GM12878 (cell line): Measurements from ENCODE around the gene FAM228A. TPM values are rescaled to one million over a fixed set of nuclear protein-coding genes. Genes with fewer than 3 reads are reported as not detected.

Experiments used
- ATAC-seq: fragments of 200-7000 bp; cut with Tn5 transposase; 3 replicates; pipeline ENCODE4 v1.9.1; 2020; ENCODE audit warnings: mild to moderate bottlenecking, moderate library complexity
- BruUV-seq: library from RNA; stranded (reverse); fragments of 400-500 nt; replicated peaks from 2 replicates; lab custom pipeline; 2021; lab: Mats Ljungman, UMichigan
- CTCF ChIA-PET: fragments of 300-600 bp; sonication (Branson Sonifier 250); formaldehyde crosslinking; extraction: SDS; loops from one replicate; lab custom pipeline; 2021; ENCODE audit warnings: inconsistent platforms; lab: Yijun Ruan, JAX
- POLR2A ChIA-PET: fragments of 350-600 bp; formaldehyde crosslinking; extraction: SDS; loops from one replicate; lab custom pipeline; 2021; ENCODE audit warnings: inconsistent platforms; lab: Charles Lee
- RAD21 ChIA-PET: fragments of 300-600 bp; sonication (Branson Sonifier 250); formaldehyde crosslinking; loops from one replicate; lab custom pipeline; 2023; ENCODE audit warnings: antibody characterized with exemption; ENCODE audit not compliant: unreplicated experiment; lab: Charles Lee
- SMC1A ChIA-PET: fragments of 300-600 bp; sonication (Branson Sonifier 250); formaldehyde crosslinking; loops from one replicate; lab custom pipeline; 2023; ENCODE audit not compliant: unreplicated experiment, uncharacterized antibody; lab: Charles Lee
- DNase-seq: peaks from one replicate; pipeline ENCODE4 v3.0.0-alpha.2; 2011; ENCODE audit warnings: low read depth, low spot score
- FAIRE-seq: peaks from 3 replicates; lab custom pipeline; 2011; peaks lifted over from hg19 to GRCh38; lab: Jason Lieb, UNC
- H2AFZ ChIP-seq: 2 replicates; pipeline ENCODE4 v1.6.0; 2011; ENCODE audit warnings: low read depth, low read length, control low read depth; ENCODE audit not compliant: control insufficient read depth
- H3K27ac ChIP-seq: 2 replicates; pipeline ENCODE4 v1.5.1; 2011; ENCODE audit warnings: control low read depth; ENCODE audit not compliant: control insufficient read depth, insufficient read depth
- H3K27me3 ChIP-seq, 2 experiments: replicated peaks in 1 of 2; 2 replicates each; pipeline versions ENCODE4 v1.6.0 to v1.6.1; 2011; ENCODE audit warnings: low read length in 1 of 2; ENCODE audit not compliant: control insufficient read depth in 2 of 2, insufficient read depth in 2 of 2
- H3K36me3 ChIP-seq, 2 experiments: 2 replicates each; pipeline ENCODE4 v1.5.1; 2011; ENCODE audit warnings: low read length in 1 of 2; ENCODE audit not compliant: control insufficient read depth in 2 of 2, insufficient read depth in 2 of 2
- H3K4me1 ChIP-seq: 2 replicates; pipeline ENCODE4 v1.6.1; 2011; ENCODE audit warnings: mild to moderate bottlenecking, low read length, moderate library complexity, mixed read lengths; ENCODE audit not compliant: control insufficient read depth, insufficient read depth
- H3K4me2 ChIP-seq: 2 replicates; pipeline ENCODE4 v1.6.0; 2011; ENCODE audit warnings: control low read depth; ENCODE audit not compliant: control insufficient read depth, insufficient read depth
- H3K4me3 ChIP-seq: fragments of 200-600 bp; sonication (generic); 2 replicates; pipeline ENCODE4 v1.5.1; 2016
- H3K79me2 ChIP-seq: 2 replicates; pipeline ENCODE4 v1.6.0; 2011; ENCODE audit warnings: low read length; ENCODE audit not compliant: control insufficient read depth, insufficient read depth
- H3K9ac ChIP-seq: 2 replicates; pipeline ENCODE4 v1.8.0; 2011; ENCODE audit warnings: low read length, control low read depth, mixed read lengths; ENCODE audit not compliant: control insufficient read depth, insufficient read depth
- H3K9me3 ChIP-seq: replicated peaks from 3 replicates; pipeline ENCODE4 v1.5.1; 2011; ENCODE audit warnings: mild to moderate bottlenecking, low read length; ENCODE audit not compliant: control insufficient read depth, insufficient read depth
- H4K20me1 ChIP-seq: 2 replicates; pipeline ENCODE4 v1.6.0; 2011; ENCODE audit not compliant: control insufficient read depth, insufficient read depth
- EZH2 ChIP-seq: IDR thresholded peaks from 2 replicates; pipeline ENCODE4 v1.6.1; 2012; ENCODE audit warnings: low read depth, mild to moderate bottlenecking, control low read depth, inconsistent platforms, low read length, borderline replicate concordance; ENCODE audit not compliant: control insufficient read depth
- RUNX3 ChIP-seq: IDR thresholded peaks from 2 replicates; pipeline ENCODE4 v1.6.1; 2012; ENCODE audit warnings: low read length, inconsistent platforms
- SIX5 ChIP-seq: IDR thresholded peaks from 2 replicates; pipeline ENCODE4 v1.6.1; 2011; ENCODE audit warnings: mild to moderate bottlenecking, low read depth, low read length, moderate library complexity; ENCODE audit not compliant: severe bottlenecking
- SUPT20H ChIP-seq: IDR thresholded peaks from 2 replicates; pipeline ENCODE4 v1.6.1; 2011; ENCODE audit warnings: low read depth, mild to moderate bottlenecking, low read length, moderate library complexity, borderline replicate concordance; ENCODE audit not compliant: control insufficient read depth
- WGBS: methylation state at CpG from one replicate; pipeline ENCODE4 v1.1.6; 2016; ENCODE audit warnings: low lambda C conversion rate; ENCODE audit not compliant: insufficient replicate concordance, insufficient coverage; ENCODE audit errors: missing lambda C conversion rate; 5-methylcytosine and 5-hydroxymethylcytosine counted together
- in situ Hi-C: fragments of 300-500 bp; cut with MboI; formaldehyde crosslinking; loops from 9 replicates; pipeline ENCODE4 v1.14.3; 2018; ENCODE audit warnings: mixed read lengths
- intact Hi-C: fragments of 100-400 bp; cut with micrococcal nuclease; formaldehyde crosslinking; loops from one replicate; pipeline ENCODE4 v1.14.2; 2022; ENCODE audit not compliant: unreplicated experiment
- polyA plus RNA-seq, 11 experiments: library from polyadenylated mRNA; depleted of rRNA in 4 of 11; unstranded in 6 of 11; stranded (reverse) in 5 of 11; fragments of >200 nt; fragmentation: Nextera tagmentation in 4 of 11; fragmentation: Illumina TruSeq in 1 of 11; extraction: Ambion mirVana in 4 of 11; extraction: Trizol in 1 of 11; gene quantifications; 1 replicate in 1 of 11; 2 replicates in 10 of 11; pipeline versions ENCODE4 v1.2.1 to v1.2.3, GENCODE V29; 2011 to 2016; ENCODE audit warnings: inconsistent platforms in 2 of 11, missing spikeins in 2 of 11, low read depth in 1 of 11
- total RNA-seq, 4 experiments: library from RNA; depleted of rRNA in 3 of 4; stranded (reverse); fragments of >200 nt in 3 of 4; fragmentation: Illumina TruSeq in 1 of 4; extraction: Trizol in 1 of 4; gene quantifications; 2 replicates each; pipeline versions ENCODE4 v1.2.1 to v1.2.3, GENCODE V29; 2013 to 2021
- TF ChIP-seq, protein P1 (sequence below): IDR thresholded peaks from 2 replicates; pipeline ENCODE4 v1.6.1; 2012; ENCODE audit warnings: low read length, inconsistent platforms
- TF ChIP-seq, protein P2 (sequence below): fragments of 450-650 bp; formaldehyde crosslinking; IDR thresholded peaks from 2 replicates; pipeline ENCODE4 v1.4.0; 2020; ENCODE audit warnings: mild to moderate bottlenecking, moderate library complexity

FAM228A gene
- total and polyA plus RNA-seq, 10 of the 15 experiments (the other 5 are each of a cell fraction or from before 2014, with no cell fraction given): 0.06 TPM; not detected in 9

DNA sequence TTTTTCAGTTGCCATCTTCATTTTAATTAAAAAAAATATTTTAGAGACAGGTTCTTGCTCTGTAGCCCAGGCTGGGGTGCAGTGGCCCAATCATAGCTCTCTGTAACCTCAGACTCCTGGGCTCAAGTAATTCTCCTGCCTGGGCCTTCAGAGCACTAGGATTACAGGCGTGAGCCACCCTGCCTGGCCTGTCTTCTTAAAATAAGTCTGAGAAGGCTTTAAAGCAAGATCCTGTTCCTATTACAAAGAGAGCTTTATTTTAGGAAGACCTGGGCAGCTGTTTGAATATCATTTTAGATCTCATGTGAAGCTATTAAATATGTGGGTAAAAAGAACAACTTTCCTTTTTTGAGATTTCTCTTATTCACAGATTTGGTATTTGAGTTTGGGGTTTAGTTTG, 1.5 kb downstream of the FAM228A start:
- no peak for TF ChIP-seq SUPT20H
- TF ChIP-seq RUNX3: no peak
- TF ChIP-seq, protein P1, sequence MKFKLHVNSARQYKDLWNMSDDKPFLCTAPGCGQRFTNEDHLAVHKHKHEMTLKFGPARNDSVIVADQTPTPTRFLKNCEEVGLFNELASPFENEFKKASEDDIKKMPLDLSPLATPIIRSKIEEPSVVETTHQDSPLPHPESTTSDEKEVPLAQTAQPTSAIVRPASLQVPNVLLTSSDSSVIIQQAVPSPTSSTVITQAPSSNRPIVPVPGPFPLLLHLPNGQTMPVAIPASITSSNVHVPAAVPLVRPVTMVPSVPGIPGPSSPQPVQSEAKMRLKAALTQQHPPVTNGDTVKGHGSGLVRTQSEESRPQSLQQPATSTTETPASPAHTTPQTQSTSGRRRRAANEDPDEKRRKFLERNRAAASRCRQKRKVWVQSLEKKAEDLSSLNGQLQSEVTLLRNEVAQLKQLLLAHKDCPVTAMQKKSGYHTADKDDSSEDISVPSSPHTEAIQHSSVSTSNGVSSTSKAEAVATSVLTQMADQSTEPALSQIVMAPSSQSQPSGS: no peak
- TF ChIP-seq EZH2: no peak
- TF ChIP-seq, protein P2, sequence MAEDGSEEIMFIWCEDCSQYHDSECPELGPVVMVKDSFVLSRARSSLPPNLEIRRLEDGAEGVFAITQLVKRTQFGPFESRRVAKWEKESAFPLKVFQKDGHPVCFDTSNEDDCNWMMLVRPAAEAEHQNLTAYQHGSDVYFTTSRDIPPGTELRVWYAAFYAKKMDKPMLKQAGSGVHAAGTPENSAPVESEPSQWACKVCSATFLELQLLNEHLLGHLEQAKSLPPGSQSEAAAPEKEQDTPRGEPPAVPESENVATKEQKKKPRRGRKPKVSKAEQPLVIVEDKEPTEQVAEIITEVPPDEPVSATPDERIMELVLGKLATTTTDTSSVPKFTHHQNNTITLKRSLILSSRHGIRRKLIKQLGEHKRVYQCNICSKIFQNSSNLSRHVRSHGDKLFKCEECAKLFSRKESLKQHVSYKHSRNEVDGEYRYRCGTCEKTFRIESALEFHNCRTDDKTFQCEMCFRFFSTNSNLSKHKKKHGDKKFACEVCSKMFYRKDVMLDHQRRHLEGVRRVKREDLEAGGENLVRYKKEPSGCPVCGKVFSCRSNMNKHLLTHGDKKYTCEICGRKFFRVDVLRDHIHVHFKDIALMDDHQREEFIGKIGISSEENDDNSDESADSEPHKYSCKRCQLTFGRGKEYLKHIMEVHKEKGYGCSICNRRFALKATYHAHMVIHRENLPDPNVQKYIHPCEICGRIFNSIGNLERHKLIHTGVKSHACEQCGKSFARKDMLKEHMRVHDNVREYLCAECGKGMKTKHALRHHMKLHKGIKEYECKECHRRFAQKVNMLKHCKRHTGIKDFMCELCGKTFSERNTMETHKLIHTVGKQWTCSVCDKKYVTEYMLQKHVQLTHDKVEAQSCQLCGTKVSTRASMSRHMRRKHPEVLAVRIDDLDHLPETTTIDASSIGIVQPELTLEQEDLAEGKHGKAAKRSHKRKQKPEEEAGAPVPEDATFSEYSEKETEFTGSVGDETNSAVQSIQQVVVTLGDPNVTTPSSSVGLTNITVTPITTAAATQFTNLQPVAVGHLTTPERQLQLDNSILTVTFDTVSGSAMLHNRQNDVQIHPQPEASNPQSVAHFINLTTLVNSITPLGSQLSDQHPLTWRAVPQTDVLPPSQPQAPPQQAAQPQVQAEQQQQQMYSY (CRISPR knock-in tag): no peak
- no peak for TF ChIP-seq SIX5
- RAD21 ChIA-PET: interaction anchor here (1.1 to 1.3 kb wide), 2 partner anchors 52 to 92 kb away, joined by 3 to 4 read pairs; partner anchors contain the start of gene TP53I3
- POLR2A ChIA-PET: interaction anchor here (1.6 kb wide), 1 partner anchor 11 kb away, joined by 4 read pairs; no protein-coding TSS in a partner anchor
- Histone ChIP-seq H4K20me1 (no peaks in the 10 kb centered on the region), H3K79me2 (no peaks in the 10 kb centered on the region), H3K27me3 (no peaks in the 10 kb centered on the region), H3K27ac (no peak overlapping the region), H3K4me2 (no peak overlapping the region), H3K4me1 (no peaks in the 10 kb centered on the region), H3K9ac (no peak overlapping the region), H3K9me3 (no peaks in the 10 kb centered on the region), H3K36me3 (no peaks in the 10 kb centered on the region), H2AFZ (no peak overlapping the region), H3K4me3 (no peak overlapping the region)
- ATAC-seq: no peak
- in situ Hi-C loops (no loop called here), intact Hi-C loops (no loop called here)
- 52% methylated on average over 1 of the region's 1 CpG for WGBS
- FAIRE-seq: no peak
- CTCF ChIA-PET: interaction anchor here (0.9 to 2.5 kb wide), 4 partner anchors 11 to 92 kb away, joined by 3 to 12 read pairs (median 4); partner anchors contain the start of gene TP53I3
- SMC1A ChIA-PET: interaction anchor here (0.6 to 1.9 kb wide), 7 partner anchors 11 to 352 kb away, joined by 3 to 6 read pairs (median 3); no protein-coding TSS in a partner anchor
- no TSS peak for BruUV-seq
- no peak for DNase-seq
